HepG2 (cell line): ENCODE results near the gene DZANK1. TPM values are rescaled to one million over a fixed set of nuclear protein-coding genes. Genes with fewer than 3 reads are reported as not detected.

Source experiments
- CBX2 ChIP-seq, 2 experiments: fragments of 200-600 bp in 1 of 2; sonication (generic); formaldehyde crosslinking in 1 of 2; IDR thresholded peaks; 2 replicates each; pipeline versions ENCODE4 v1.7.0 to v1.8.1; 2018 to 2022; ENCODE audit warnings: low read depth in 2 of 2, low read length in 1 of 2, mild to moderate bottlenecking in 1 of 2, missing genetic modification reagents in 1 of 2
- CC2D1A ChIP-seq: sonication (generic); formaldehyde crosslinking; IDR thresholded peaks from 2 replicates; pipeline ENCODE4 v1.8.1; 2023; ENCODE audit warnings: mild to moderate bottlenecking, missing genetic modification reagents
- GATAD1 ChIP-seq: IDR thresholded peaks from 2 replicates; pipeline ENCODE4 v1.6.1; 2016; ENCODE audit warnings: missing genetic modification reagents, missing compliant biosample characterization
- PCBP2 ChIP-seq: fragments of 200-400 bp; formaldehyde crosslinking; optimal IDR thresholded peaks from 2 replicates; pipeline ENCODE3; 2018; ENCODE audit warnings: low read length, low read depth; ENCODE audit not compliant: poor library complexity, severe bottlenecking
- RBM22 ChIP-seq: fragments of 200-400 bp; formaldehyde crosslinking; optimal IDR thresholded peaks from 2 replicates; pipeline ENCODE3; 2017; ENCODE audit warnings: mild to moderate bottlenecking, low read length, moderate library complexity
- ZC3H13 ChIP-seq: sonication (generic); formaldehyde crosslinking; IDR thresholded peaks from 2 replicates; pipeline ENCODE4 v1.8.1; 2023; ENCODE audit warnings: mild to moderate bottlenecking, missing genetic modification reagents, moderate library complexity
- ZFP82 ChIP-seq: sonication (generic); formaldehyde crosslinking; IDR thresholded peaks from 2 replicates; pipeline ENCODE4 v1.5.1; 2020; ENCODE audit warnings: mild to moderate bottlenecking, missing genetic modification reagents, borderline replicate concordance
- ZNF326 ChIP-seq: sonication (generic); formaldehyde crosslinking; IDR thresholded peaks from 2 replicates; pipeline ENCODE4 v1.4.0; 2020; ENCODE audit warnings: missing genetic modification reagents, borderline replicate concordance
- ZNF605 ChIP-seq: sonication (generic); formaldehyde crosslinking; IDR thresholded peaks from 2 replicates; pipeline ENCODE4 v1.8.0; 2022; ENCODE audit warnings: mild to moderate bottlenecking, missing genetic modification reagents
- ZNF850 ChIP-seq: sonication (generic); formaldehyde crosslinking; conservative IDR thresholded peaks from 2 replicates; pipeline ENCODE4 v1.9.0; 2021; ENCODE audit warnings: mild to moderate bottlenecking, missing genetic modification reagents
- polyA plus RNA-seq, 8 experiments: library from polyadenylated mRNA; depleted of rRNA in 3 of 8; stranded (reverse) in 7 of 8; unstranded in 1 of 8; fragments of >200 nt; fragmentation: Illumina TruSeq in 4 of 8; extraction: Trizol in 4 of 8; gene quantifications; 2 replicates each; pipeline versions ENCODE4 v1.2.1 to v1.2.3, GENCODE V29; 2011 to 2016; ENCODE audit warnings: low read depth in 4 of 8, missing spikeins in 1 of 8, mixed read lengths in 1 of 8; ENCODE audit not compliant: insufficient read depth in 1 of 8
- total RNA-seq, 5 experiments: library from RNA; depleted of rRNA; stranded (reverse); fragments of >200 nt; fragmentation: Illumina TruSeq; extraction: Trizol; gene quantifications; 2 replicates each; pipeline ENCODE4 v1.2.3, GENCODE V29; 2016; ENCODE audit warnings: low read depth in 1 of 5
- TF ChIP-seq, protein P1 (sequence below): sonication (generic); formaldehyde crosslinking; IDR thresholded peaks from 2 replicates; pipeline ENCODE4 v1.4.0; 2020; ENCODE audit warnings: mild to moderate bottlenecking, missing genetic modification reagents
- TF ChIP-seq, protein P2 (sequence below): sonication (generic); formaldehyde crosslinking; IDR thresholded peaks from 2 replicates; pipeline ENCODE4 v1.4.0; 2020; ENCODE audit warnings: mild to moderate bottlenecking, missing genetic modification reagents, borderline replicate concordance
- TF ChIP-seq, protein P3 (sequence below): sonication (generic); formaldehyde crosslinking; IDR thresholded peaks from 2 replicates; pipeline ENCODE4 v1.4.0; 2020; ENCODE audit warnings: missing genetic modification reagents, borderline replicate concordance
- TF ChIP-seq, protein P4 (sequence below): IDR thresholded peaks from 2 replicates; pipeline ENCODE4 v1.6.1; 2016; ENCODE audit warnings: missing genetic modification reagents, missing compliant biosample characterization
- TF ChIP-seq, protein P5 (sequence below): sonication (generic); formaldehyde crosslinking; IDR thresholded peaks from 2 replicates; pipeline ENCODE4 v1.5.0; 2020; ENCODE audit warnings: mild to moderate bottlenecking, missing genetic modification reagents

Gene DZANK1
- total and polyA plus RNA-seq, 2 of the 13 experiments (the other 11 are each of a cell fraction or from before 2014, with no cell fraction given) = 1.6 to 3.2 TPM

DNA sequence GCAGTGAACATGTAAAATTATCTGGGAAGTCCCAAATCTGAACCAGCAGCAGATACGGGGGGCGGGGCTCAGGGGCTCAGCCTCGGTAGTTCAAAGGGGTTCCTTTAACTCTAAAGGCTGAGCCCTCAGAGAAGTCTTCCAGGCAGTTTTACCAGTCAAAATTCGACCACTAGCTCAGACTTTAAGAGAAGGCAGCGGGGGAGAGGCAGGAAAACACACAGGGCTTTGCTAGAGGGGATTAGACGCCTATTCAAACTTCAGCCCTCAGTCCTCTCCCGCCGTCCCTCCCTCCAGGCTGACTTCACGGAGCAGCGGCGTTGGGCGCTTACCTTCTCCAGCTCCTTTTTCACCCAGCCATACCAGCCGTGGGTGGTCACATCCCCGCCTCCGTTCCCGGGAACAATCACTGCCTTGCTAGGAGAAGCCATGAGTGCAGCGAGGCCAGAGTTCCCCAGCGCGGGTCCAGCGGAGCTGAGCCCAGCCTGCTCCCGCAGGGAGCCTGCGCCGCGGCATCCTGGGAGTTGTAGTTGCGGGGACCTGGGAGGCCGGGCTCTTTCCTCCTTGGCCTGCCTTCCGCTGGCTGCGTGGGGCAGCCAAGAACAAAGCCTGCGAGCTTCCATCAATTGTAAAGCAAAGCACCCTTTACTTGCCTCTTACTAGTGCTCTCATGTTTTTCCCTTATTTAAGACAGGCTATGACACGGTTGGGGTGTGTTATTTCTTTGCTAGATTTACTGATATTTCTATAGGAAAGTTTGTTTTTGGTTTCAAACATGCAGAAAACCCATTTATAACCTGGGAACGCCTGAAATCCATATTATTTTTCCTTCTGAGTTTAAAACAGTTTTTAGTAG lies 30.1 kb upstream of the DZANK1 start, which contains the start of gene RBBP9 (continued):
- TF ChIP-seq, protein P1, sequence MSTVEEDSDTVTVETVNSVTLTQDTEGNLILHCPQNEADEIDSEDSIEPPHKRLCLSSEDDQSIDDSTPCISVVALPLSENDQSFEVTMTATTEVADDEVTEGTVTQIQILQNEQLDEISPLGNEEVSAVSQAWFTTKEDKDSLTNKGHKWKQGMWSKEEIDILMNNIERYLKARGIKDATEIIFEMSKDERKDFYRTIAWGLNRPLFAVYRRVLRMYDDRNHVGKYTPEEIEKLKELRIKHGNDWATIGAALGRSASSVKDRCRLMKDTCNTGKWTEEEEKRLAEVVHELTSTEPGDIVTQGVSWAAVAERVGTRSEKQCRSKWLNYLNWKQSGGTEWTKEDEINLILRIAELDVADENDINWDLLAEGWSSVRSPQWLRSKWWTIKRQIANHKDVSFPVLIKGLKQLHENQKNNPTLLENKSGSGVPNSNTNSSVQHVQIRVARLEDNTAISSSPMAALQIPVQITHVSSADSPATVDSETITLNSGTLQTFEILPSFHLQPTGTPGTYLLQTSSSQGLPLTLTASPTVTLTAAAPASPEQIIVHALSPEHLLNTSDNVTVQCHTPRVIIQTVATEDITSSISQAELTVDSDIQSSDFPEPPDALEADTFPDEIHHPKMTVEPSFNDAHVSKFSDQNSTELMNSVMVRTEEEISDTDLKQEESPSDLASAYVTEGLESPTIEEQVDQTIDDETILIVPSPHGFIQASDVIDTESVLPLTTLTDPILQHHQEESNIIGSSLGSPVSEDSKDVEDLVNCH = no peak
- TF ChIP-seq ZC3H13 (CRISPR knock-in tag) = peak; percentile 62; the same call in 1 of the 2 replicates
- TF ChIP-seq ZFP82 (CRISPR knock-in tag) = no peak
- no peak for TF ChIP-seq RBM22
- TF ChIP-seq CC2D1A (CRISPR knock-in tag) = no peak; the same call in 1 of the 2 replicates
- TF ChIP-seq, protein P2, sequence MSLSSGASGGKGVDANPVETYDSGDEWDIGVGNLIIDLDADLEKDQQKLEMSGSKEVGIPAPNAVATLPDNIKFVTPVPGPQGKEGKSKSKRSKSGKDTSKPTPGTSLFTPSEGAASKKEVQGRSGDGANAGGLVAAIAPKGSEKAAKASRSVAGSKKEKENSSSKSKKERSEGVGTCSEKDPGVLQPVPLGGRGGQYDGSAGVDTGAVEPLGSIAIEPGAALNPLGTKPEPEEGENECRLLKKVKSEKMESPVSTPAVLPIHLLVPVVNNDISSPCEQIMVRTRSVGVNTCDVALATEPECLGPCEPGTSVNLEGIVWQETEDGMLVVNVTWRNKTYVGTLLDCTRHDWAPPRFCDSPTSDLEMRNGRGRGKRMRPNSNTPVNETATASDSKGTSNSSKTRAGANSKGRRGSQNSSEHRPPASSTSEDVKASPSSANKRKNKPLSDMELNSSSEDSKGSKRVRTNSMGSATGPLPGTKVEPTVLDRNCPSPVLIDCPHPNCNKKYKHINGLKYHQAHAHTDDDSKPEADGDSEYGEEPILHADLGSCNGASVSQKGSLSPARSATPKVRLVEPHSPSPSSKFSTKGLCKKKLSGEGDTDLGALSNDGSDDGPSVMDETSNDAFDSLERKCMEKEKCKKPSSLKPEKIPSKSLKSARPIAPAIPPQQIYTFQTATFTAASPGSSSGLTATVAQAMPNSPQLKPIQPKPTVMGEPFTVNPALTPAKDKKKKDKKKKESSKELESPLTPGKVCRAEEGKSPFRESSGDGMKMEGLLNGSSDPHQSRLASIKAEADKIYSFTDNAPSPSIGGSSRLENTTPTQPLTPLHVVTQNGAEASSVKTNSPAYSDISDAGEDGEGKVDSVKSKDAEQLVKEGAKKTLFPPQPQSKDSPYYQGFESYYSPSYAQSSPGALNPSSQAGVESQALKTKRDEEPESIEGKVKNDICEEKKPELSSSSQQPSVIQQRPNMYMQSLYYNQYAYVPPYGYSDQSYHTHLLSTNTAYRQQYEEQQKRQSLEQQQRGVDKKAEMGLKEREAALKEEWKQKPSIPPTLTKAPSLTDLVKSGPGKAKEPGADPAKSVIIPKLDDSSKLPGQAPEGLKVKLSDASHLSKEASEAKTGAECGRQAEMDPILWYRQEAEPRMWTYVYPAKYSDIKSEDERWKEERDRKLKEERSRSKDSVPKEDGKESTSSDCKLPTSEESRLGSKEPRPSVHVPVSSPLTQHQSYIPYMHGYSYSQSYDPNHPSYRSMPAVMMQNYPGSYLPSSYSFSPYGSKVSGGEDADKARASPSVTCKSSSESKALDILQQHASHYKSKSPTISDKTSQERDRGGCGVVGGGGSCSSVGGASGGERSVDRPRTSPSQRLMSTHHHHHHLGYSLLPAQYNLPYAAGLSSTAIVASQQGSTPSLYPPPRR (CRISPR knock-in tag) = peak; percentile 10; the same call in 1 of the 2 replicates
- peak; percentile 55 for TF ChIP-seq ZNF850 (CRISPR knock-in tag)
- TF ChIP-seq, protein P3, sequence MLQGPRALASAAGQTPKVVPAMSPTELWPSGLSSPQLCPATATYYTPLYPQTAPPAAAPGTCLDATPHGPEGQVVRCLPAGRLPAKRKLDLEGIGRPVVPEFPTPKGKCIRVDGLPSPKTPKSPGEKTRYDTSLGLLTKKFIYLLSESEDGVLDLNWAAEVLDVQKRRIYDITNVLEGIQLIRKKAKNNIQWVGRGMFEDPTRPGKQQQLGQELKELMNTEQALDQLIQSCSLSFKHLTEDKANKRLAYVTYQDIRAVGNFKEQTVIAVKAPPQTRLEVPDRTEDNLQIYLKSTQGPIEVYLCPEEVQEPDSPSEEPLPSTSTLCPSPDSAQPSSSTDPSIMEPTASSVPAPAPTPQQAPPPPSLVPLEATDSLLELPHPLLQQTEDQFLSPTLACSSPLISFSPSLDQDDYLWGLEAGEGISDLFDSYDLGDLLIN (CRISPR knock-in tag) = no peak
- peak; percentile 89 for TF ChIP-seq GATAD1 (CRISPR knock-in tag)
- TF ChIP-seq, protein P4, sequence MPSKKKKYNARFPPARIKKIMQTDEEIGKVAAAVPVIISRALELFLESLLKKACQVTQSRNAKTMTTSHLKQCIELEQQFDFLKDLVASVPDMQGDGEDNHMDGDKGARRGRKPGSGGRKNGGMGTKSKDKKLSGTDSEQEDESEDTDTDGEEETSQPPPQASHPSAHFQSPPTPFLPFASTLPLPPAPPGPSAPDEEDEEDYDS (CRISPR knock-in tag) = peak; percentile 82
- TF ChIP-seq ZNF605 = peak; percentile 84
- no peak for TF ChIP-seq PCBP2
- TF ChIP-seq, protein P5, sequence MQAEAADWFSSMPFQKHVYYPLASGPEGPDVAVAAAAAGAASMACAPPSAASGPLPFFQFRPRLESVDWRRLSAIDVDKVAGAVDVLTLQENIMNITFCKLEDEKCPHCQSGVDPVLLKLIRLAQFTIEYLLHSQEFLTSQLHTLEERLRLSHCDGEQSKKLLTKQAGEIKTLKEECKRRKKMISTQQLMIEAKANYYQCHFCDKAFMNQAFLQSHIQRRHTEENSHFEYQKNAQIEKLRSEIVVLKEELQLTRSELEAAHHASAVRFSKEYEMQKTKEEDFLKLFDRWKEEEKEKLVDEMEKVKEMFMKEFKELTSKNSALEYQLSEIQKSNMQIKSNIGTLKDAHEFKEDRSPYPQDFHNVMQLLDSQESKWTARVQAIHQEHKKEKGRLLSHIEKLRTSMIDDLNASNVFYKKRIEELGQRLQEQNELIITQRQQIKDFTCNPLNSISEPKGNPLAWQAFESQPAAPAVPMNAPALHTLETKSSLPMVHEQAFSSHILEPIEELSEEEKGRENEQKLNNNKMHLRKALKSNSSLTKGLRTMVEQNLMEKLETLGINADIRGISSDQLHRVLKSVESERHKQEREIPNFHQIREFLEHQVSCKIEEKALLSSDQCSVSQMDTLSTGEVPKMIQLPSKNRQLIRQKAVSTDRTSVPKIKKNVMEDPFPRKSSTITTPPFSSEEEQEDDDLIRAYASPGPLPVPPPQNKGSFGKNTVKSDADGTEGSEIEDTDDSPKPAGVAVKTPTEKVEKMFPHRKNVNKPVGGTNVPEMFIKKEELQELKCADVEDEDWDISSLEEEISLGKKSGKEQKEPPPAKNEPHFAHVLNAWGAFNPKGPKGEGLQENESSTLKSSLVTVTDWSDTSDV = no peak
- TF ChIP-seq ZNF326 (CRISPR knock-in tag) = no peak
- no peak for TF ChIP-seq CBX2 (IDR thresholded peaks at IDR 0.05; ENCODE audit: low read depth, low read length)
- TF ChIP-seq CBX2 (CRISPR knock-in tag; IDR thresholded peaks at IDR 0.05; ENCODE audit: low read depth) = peak; percentile 28; the same call in 1 of the 2 replicates
